ENCODE data around the gene DSCAM. TPM values are rescaled to one million over a fixed set of nuclear protein-coding genes. Genes with fewer than 3 reads are reported as not detected.

Gene DSCAM
- total RNA-seq, 1 donor: not detected

DNA sequence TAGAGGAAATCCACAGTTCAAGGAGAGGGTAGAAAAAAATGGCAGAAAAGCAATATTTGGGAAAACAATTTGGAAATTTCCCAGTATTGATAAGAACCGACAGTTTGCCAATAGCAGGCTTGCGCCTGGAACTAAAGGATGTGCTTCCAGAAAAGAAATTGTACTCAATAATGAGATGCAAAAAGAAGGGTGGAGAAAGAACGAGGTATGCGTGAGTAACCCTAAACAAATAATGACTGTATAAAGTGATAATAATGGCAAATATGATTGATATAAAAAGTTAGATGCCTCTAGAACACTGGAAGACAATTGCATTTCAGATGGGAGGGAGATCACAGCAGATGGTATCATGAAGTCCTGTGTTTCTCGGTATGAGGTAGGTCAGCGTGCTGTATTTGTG is 458.9 kb downstream of the DSCAM start:
- no peak overlapping the region for H2AFZ ChIP-seq (ENCODE audit: low read length)
- no peak overlapping the region for H3K4me2 ChIP-seq (ENCODE audit: insufficient read depth, low read length)
- no peaks in the 10 kb centered on the region for H3K27me3 ChIP-seq (ENCODE audit: insufficient read depth, low read length)
- no peaks in the 10 kb centered on the region for H3K79me2 ChIP-seq (ENCODE audit: insufficient read depth, low read length)
- H3K27ac ChIP-seq (ENCODE audit: low read depth, low read length): no peak overlapping the region
- TF ChIP-seq, protein P1, sequence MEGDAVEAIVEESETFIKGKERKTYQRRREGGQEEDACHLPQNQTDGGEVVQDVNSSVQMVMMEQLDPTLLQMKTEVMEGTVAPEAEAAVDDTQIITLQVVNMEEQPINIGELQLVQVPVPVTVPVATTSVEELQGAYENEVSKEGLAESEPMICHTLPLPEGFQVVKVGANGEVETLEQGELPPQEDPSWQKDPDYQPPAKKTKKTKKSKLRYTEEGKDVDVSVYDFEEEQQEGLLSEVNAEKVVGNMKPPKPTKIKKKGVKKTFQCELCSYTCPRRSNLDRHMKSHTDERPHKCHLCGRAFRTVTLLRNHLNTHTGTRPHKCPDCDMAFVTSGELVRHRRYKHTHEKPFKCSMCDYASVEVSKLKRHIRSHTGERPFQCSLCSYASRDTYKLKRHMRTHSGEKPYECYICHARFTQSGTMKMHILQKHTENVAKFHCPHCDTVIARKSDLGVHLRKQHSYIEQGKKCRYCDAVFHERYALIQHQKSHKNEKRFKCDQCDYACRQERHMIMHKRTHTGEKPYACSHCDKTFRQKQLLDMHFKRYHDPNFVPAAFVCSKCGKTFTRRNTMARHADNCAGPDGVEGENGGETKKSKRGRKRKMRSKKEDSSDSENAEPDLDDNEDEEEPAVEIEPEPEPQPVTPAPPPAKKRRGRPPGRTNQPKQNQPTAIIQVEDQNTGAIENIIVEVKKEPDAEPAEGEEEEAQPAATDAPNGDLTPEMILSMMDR (IDR thresholded peaks at IDR 0.05; ENCODE audit: extremely low read depth, low read depth, low read length): no peak
- no peak for DNase-seq (ENCODE audit: insufficient read length, low spot score, missing footprints)
- H3K36me3 ChIP-seq (ENCODE audit: insufficient read depth, low read length): no peaks in the 10 kb centered on the region
- H3K4me1 ChIP-seq (ENCODE audit: insufficient read depth, low read length): no peaks in the 10 kb centered on the region
- H4K20me1 ChIP-seq (ENCODE audit: insufficient read depth, low read length): no peaks in the 10 kb centered on the region
- no peak overlapping the region for H3K4me3 ChIP-seq (ENCODE audit: insufficient read depth, low read length)
- H3K9me3 ChIP-seq (ENCODE audit: low read depth, low read length): peaks cover 3% of the 10 kb centered on the region

DNA sequence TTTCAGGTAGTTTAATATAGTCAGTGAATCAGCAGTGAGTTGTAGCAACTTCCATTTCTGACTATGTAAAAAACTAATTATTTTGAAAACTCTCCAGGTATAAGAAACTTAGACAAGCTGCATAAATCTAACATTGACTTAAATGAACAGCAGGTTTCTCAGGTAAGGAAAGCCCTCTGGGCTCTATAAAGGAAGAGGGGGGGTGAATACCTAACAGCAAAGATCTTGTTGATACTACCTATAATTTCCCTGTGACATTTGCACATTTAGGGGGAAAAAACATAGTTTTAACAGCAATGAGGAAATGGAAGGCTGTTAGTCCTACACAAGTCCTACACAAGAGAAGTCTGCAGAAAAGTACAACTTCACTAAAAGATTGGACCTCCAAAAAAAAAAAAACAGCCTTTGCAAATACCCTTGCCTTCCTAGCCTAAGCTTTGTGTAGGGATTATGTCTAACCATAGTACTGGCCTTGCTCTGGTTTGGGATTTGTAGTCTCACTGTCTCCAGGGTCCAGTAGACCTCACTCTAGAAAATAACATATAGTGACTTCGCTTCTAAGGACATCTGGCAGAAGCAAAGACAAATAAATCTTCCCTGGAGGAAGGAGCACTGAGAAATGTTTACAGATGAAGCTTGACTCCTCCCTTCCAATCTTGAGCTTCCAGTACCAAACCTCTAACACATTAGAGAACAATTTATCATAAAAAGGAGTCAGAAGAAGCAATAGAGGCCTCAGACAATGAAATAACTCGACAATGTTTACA is 459.8 kb downstream of the DSCAM start:
- TF ChIP-seq, protein P1 (IDR thresholded peaks at IDR 0.05; ENCODE audit: extremely low read depth, low read depth, low read length): no peak
- no peak for DNase-seq (ENCODE audit: insufficient read length, low spot score, missing footprints)
- Histone ChIP-seq H3K27ac (ENCODE audit: low read depth, low read length) (no peak overlapping the region), H3K27me3 (ENCODE audit: insufficient read depth, low read length) (no peaks in the 10 kb centered on the region), H3K4me3 (ENCODE audit: insufficient read depth, low read length) (no peak overlapping the region), H4K20me1 (ENCODE audit: insufficient read depth, low read length) (no peaks in the 10 kb centered on the region), H3K79me2 (ENCODE audit: insufficient read depth, low read length) (no peaks in the 10 kb centered on the region), H3K36me3 (ENCODE audit: insufficient read depth, low read length) (no peaks in the 10 kb centered on the region), H3K4me2 (ENCODE audit: insufficient read depth, low read length) (no peak overlapping the region), H3K9me3 (ENCODE audit: low read depth, low read length) (peaks cover 3% of the 10 kb centered on the region), H3K4me1 (ENCODE audit: insufficient read depth, low read length) (no peaks in the 10 kb centered on the region), H2AFZ (ENCODE audit: low read length) (no peak overlapping the region)

DNA sequence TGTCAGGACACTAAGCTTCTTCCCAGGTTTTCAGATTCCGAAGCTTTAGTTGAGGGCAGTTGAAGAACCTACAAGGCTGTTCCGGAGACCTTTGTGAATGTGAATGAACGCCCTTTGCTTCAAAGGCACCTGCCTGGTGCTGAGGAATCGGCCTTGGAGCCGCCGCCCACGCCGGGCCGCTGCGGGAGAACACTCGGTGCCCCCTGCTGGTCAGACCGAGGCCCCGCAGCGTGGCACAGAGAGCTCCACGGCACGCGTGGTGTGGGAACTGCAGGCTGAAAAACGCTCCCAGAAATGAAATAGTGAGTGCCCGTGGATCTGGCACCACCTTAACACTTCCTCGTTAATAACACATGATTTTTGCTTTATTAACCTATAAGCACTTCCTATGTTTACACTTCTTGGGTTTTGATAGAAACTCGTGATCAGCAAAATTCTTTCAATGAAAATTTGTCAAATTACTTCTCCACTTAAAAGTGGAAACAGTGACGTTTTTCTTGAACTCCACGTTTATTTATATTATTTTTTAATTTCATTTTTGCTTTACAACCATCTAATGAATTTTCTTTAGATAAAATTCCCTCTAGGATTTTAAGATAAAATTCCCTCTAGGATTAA is 460.6 kb downstream of the DSCAM start:
- no peaks in the 10 kb centered on the region for H4K20me1 ChIP-seq (ENCODE audit: insufficient read depth, low read length)
- TF ChIP-seq, protein P1 (IDR thresholded peaks at IDR 0.05; ENCODE audit: extremely low read depth, low read depth, low read length): no peak
- no peaks in the 10 kb centered on the region for H3K79me2 ChIP-seq (ENCODE audit: insufficient read depth, low read length)
- DNase-seq (ENCODE audit: insufficient read length, low spot score, missing footprints): peak; percentile 43
- H3K4me1 ChIP-seq (ENCODE audit: insufficient read depth, low read length): no peaks in the 10 kb centered on the region
- H3K27ac ChIP-seq (ENCODE audit: low read depth, low read length): no peak overlapping the region
- no peak overlapping the region for H3K4me2 ChIP-seq (ENCODE audit: insufficient read depth, low read length)
- no peak overlapping the region for H2AFZ ChIP-seq (ENCODE audit: low read length)
- H3K27me3 ChIP-seq (ENCODE audit: insufficient read depth, low read length): no peaks in the 10 kb centered on the region
- H3K4me3 ChIP-seq (ENCODE audit: insufficient read depth, low read length): no peak overlapping the region
- H3K9me3 ChIP-seq (ENCODE audit: low read depth, low read length): peaks cover 3% of the 10 kb centered on the region
- H3K36me3 ChIP-seq (ENCODE audit: insufficient read depth, low read length): no peaks in the 10 kb centered on the region

DNA sequence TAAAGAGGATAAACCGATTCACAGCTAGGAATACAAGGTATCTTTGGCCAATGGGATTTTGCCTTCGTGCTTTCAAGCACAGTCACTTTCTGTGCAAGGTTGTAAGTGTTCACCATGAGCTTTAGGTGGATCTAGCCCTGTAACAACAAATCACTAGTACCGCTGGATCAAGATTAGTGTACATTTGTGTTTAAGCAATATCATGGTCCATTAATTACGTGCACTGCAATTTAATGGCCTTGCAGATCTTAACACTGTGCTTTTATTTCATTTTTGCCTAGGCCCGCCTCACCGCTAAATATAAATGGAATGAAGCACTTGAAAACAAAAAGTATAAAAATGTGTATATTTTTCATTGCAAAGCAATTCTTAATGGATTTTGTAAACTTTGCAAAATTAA is 461.1 kb downstream of the DSCAM start:
- Histone ChIP-seq H3K4me2 (ENCODE audit: insufficient read depth, low read length) (no peak overlapping the region), H3K4me1 (ENCODE audit: insufficient read depth, low read length) (no peaks in the 10 kb centered on the region), H3K9me3 (ENCODE audit: low read depth, low read length) (peaks cover 3% of the 10 kb centered on the region), H3K36me3 (ENCODE audit: insufficient read depth, low read length) (no peaks in the 10 kb centered on the region), H3K27ac (ENCODE audit: low read depth, low read length) (no peak overlapping the region), H4K20me1 (ENCODE audit: insufficient read depth, low read length) (no peaks in the 10 kb centered on the region), H2AFZ (ENCODE audit: low read length) (no peak overlapping the region), H3K27me3 (ENCODE audit: insufficient read depth, low read length) (no peaks in the 10 kb centered on the region), H3K79me2 (ENCODE audit: insufficient read depth, low read length) (no peaks in the 10 kb centered on the region), H3K4me3 (ENCODE audit: insufficient read depth, low read length) (no peak overlapping the region)
- DNase-seq (ENCODE audit: insufficient read length, low spot score, missing footprints): peak; percentile 53
- TF ChIP-seq, protein P1 (IDR thresholded peaks at IDR 0.05; ENCODE audit: extremely low read depth, low read depth, low read length): no peak

Data from osteoblast (primary cell).